Ishikawa (cell line): ENCODE results near the gene ROPN1L.

Source experiments
- CEBPB ChIP-seq: IDR thresholded peaks from 2 replicates; pipeline ENCODE4 v1.6.1; 2012
- CREB1 ChIP-seq: IDR thresholded peaks from 2 replicates; pipeline ENCODE4 v1.6.1; 2012; ENCODE audit warnings: low read depth
- EGR1 ChIP-seq: IDR thresholded peaks from 2 replicates; pipeline ENCODE4 v1.6.1; 2012
- EP300 ChIP-seq: IDR thresholded peaks from 2 replicates; pipeline ENCODE4 v1.6.1; 2012; ENCODE audit warnings: borderline replicate concordance
- FOXM1 ChIP-seq: IDR thresholded peaks from 2 replicates; pipeline ENCODE4 v1.6.1; 2012; ENCODE audit warnings: low read depth, borderline replicate concordance
- NFIC ChIP-seq: IDR thresholded peaks from 2 replicates; pipeline ENCODE4 v1.6.1; 2012
- RAD21 ChIP-seq: IDR thresholded peaks from 2 replicates; pipeline ENCODE4 v1.6.1; 2012; ENCODE audit warnings: low read depth
- REST ChIP-seq: IDR thresholded peaks from 2 replicates; pipeline ENCODE4 v1.6.1; 2012; ENCODE audit warnings: low read depth, mild to moderate bottlenecking
- TAF1 ChIP-seq: IDR thresholded peaks from 2 replicates; pipeline ENCODE4 v1.6.1; 2012; ENCODE audit warnings: low read depth, mild to moderate bottlenecking
- TCF12 ChIP-seq: IDR thresholded peaks from 2 replicates; pipeline ENCODE4 v1.6.1; 2012; ENCODE audit warnings: low read depth
- TEAD4 ChIP-seq: IDR thresholded peaks from 2 replicates; pipeline ENCODE4 v1.6.1; 2012
- USF1 ChIP-seq: IDR thresholded peaks from 2 replicates; pipeline ENCODE4 v1.6.1; 2012
- YY1 ChIP-seq: IDR thresholded peaks from 2 replicates; pipeline ENCODE4 v1.6.1; 2012; ENCODE audit warnings: low read depth
- ZBTB7A ChIP-seq: IDR thresholded peaks from 2 replicates; pipeline ENCODE4 v1.6.1; 2012; ENCODE audit warnings: low read depth
- TF ChIP-seq, protein P1 (sequence below): IDR thresholded peaks from 2 replicates; pipeline ENCODE4 v1.6.1; 2012

The ROPN1L gene

DNA sequence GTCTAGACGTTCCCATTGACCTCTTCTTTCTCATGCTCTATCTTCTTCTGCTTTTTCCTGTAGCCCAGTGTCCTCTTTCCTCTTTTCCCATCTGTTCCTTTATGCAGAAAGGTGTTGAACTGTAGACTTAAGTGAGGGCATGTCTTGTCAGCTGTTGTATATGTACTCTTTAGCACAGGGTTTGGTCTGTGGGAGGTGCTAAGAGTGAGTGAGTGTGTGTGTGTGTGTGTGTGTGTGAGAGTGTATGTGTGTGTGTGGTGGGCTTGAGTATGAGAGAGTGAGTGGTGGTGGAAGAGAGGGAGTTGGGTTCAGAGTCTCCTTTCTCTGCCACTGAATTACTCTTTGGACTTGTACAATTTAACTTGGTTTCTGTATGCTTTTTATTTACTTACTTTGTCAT, 10.3 kb upstream of the ROPN1L start:
- TF ChIP-seq ZBTB7A = no peak
- TF ChIP-seq FOXM1 = no peak
- no peak for TF ChIP-seq NFIC
- TF ChIP-seq, protein P1, sequence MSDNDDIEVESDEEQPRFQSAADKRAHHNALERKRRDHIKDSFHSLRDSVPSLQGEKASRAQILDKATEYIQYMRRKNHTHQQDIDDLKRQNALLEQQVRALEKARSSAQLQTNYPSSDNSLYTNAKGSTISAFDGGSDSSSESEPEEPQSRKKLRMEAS = no peak
- TF ChIP-seq EP300 = no peak
- no peak for TF ChIP-seq TCF12
- TF ChIP-seq RAD21 = no peak
- no peak for TF ChIP-seq CREB1
- TF ChIP-seq EGR1 = no peak

DNA sequence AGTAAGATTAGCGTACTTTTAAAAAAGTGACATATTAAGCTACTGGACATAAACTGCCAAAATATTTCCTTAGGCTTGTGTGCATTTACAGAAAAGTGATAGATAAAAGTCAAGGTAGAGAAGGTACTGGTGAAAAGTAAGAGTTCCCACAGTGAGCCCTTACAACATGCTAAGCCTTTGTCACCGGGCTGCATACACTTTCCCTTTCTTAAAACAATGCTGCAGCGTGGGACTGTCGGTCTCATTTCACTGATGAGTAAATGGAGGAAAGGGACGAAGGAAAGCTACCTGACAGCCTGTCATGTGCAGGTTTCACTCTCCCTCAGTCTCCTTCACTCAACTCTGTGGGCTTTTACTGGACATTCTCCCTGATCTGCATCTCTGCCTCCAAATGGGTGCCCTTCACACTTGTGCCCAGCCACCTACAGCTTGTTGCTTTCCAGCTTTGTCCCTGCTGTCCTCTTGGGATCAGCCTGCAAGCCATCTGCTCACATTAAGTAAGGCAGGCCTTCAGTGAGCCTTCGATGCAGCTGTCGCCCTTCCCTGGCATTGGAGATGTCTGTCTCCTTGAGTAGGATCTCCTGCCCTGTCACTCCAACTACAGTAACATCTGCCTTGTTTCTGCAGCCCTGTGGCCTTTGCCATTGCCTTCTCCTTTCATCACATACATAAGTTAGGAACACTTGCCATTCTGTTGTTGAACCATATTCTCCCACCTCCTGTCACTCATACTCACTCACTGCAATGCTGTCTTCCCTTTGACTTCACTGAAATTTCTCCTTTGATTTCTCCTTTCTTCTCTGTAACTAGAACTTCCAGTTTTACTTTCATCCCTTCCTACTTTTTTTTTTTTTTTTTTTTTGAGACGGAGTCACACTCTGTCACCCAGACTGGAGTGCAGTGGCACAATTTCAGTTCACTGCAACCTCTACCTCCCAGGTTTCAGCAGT, 9.3 kb upstream of the ROPN1L start:
- TF ChIP-seq FOXM1 (no peak), CREB1 (no peak), TEAD4 (no peak), TAF1 (no peak), USF1 (no peak), REST (no peak)
- TF ChIP-seq, protein P1 = no peak

- no peak for TF ChIP-seq ZBTB7A
- no peak for TF ChIP-seq EP300
- TF ChIP-seq USF1 = no peak
- no peak for TF ChIP-seq REST
- TF ChIP-seq TCF12 = no peak
- TF ChIP-seq, protein P1 = no peak
- no peak for TF ChIP-seq NFIC
- no peak for TF ChIP-seq CREB1
- TF ChIP-seq YY1 = no peak
- no peak for TF ChIP-seq TAF1
- no peak for TF ChIP-seq FOXM1
- TF ChIP-seq EGR1 = no peak
- TF ChIP-seq CEBPB = no peak
- TF ChIP-seq RAD21 = no peak
- TF ChIP-seq TEAD4 = no peak
Measured at GRCh38 chr5:10434392-10434791, 7.3 kb upstream of the ROPN1L start.

DNA sequence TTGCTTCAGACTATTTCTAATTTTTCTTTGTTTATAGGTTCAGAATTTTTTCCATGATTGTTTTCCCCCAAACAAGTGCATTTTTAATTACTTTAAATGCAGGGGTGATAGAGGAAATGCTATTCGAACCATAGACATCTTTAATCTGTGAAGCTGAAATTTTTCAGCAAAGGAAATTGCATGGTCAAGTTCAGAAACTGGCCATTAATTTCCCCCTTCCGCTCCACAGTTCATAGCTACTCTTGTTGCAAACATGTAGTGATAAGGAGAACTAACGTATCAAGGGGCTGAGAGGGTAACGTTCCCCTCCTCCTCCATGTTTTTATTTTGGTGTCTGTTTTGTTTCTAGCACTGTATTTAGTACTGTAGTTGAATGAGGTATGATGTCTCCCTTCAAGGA, 3.4 kb upstream of the ROPN1L start:
- TF ChIP-seq REST (no peak), CEBPB (no peak), TAF1 (no peak), TEAD4 (no peak), FOXM1 (no peak), RAD21 (no peak), YY1 (no peak), EP300 (no peak), CREB1 (no peak), EGR1 (no peak), NFIC (no peak), ZBTB7A (no peak)
- TF ChIP-seq, protein P1 = no peak
